K562 (cell line): ENCODE measurements around the gene SNX15. TPM values are rescaled to one million over a fixed set of nuclear protein-coding genes. Genes with fewer than 3 reads are reported as not detected.
A peak's percentile ranks its signal among the peaks of the same experiment; 100 is the strongest.

ENCODE experiments used
- ZBTB40 ChIP-seq, 2 experiments: fragments of 450-650 bp in 1 of 2; sonication (generic) in 1 of 2; formaldehyde crosslinking in 1 of 2; IDR thresholded peaks; 2 replicates each; pipeline versions ENCODE4 v1.7.1 to v1.9.0; 2016 to 2022; ENCODE audit warnings: inconsistent platforms in 1 of 2, mild to moderate bottlenecking in 1 of 2, missing genetic modification reagents in 1 of 2
- polyA plus RNA-seq, 8 experiments: library from polyadenylated mRNA; depleted of rRNA in 4 of 8; stranded (reverse) in 5 of 8; unstranded in 3 of 8; fragments of >200 nt; fragmentation: Nextera tagmentation in 2 of 8; fragmentation: Illumina TruSeq in 1 of 8; extraction: Ambion mirVana in 2 of 8; extraction: Trizol in 1 of 8; gene quantifications; 2 replicates each; pipeline versions ENCODE4 v1.2.1 to v1.2.3, GENCODE V29; 2011 to 2014; ENCODE audit warnings: inconsistent platforms in 1 of 8, missing spikeins in 1 of 8
- total RNA-seq, 7 experiments: library from RNA; depleted of rRNA in 6 of 7; stranded (reverse); fragments of >200 nt in 6 of 7; fragmentation: Illumina TruSeq in 2 of 7; extraction: Trizol in 2 of 7; gene quantifications; 2 replicates each; pipeline versions ENCODE4 v1.2.1 to v1.2.3, GENCODE V29; 2011 to 2021; ENCODE audit warnings: low replicate concordance in 1 of 7

Gene SNX15
- total and polyA plus RNA-seq, 9 of the 15 experiments (the other 6 are each of a cell fraction or from before 2014, with no cell fraction given), result 1.8 to 27.8 (median 15.2) TPM

- TF ChIP-seq ZBTB40 (IDR thresholded peaks at IDR 0.05), result peak; percentile 71
- TF ChIP-seq ZBTB40 (CRISPR knock-in tag; IDR thresholded peaks at IDR 0.05), result no peak
Measured at GRCh38 chr11:65055538-65055937, 28.3 kb downstream of the SNX15 start (continued).
